HepG2 (cell line): ENCODE results near the gene DEDD2. TPM values are rescaled to one million over a fixed set of nuclear protein-coding genes. Genes with fewer than 3 reads are reported as not detected.

Experiments
- ATAC-seq: fragments of 200-7000 bp; cut with Tn5 transposase; 3 replicates; pipeline ENCODE4 v1.9.1; 2020; ENCODE audit warnings: mild to moderate bottlenecking, moderate library complexity
- BruUV-seq: library from RNA; stranded (reverse); fragments of 400-500 nt; replicated peaks from 2 replicates; lab custom pipeline; 2021; lab: Mats Ljungman, UMichigan
- CTCF ChIA-PET: fragments of 300-600 bp; formaldehyde crosslinking; extraction: SDS; loops from one replicate; lab custom pipeline; 2021; ENCODE audit warnings: low total read pairs, inconsistent platforms, low intra/inter-chr PET ratio; lab: Yijun Ruan, JAX
- POLR2A ChIA-PET: fragments of 350-600 bp; sonication (Branson Sonifier 250); formaldehyde crosslinking; loops from one replicate; lab custom pipeline; 2020; ENCODE audit warnings: antibody characterized with exemption, inconsistent platforms; lab: Yijun Ruan, JAX
- DNase-seq: peaks from one replicate; pipeline ENCODE4 v3.0.0-alpha.2; 2015; ENCODE audit warnings: low spot score
- FAIRE-seq: peaks from 3 replicates; lab custom pipeline; 2011; peaks lifted over from hg19 to GRCh38; lab: Jason Lieb, UNC
- H2AFZ ChIP-seq: one replicate; pipeline ENCODE4 v1.6.1; 2011; ENCODE audit warnings: low read length, inconsistent platforms
- H3K27ac ChIP-seq: fragments of 300-600 bp; 3 replicates; pipeline ENCODE4 v1.8.0; 2011; ENCODE audit warnings: mixed run types, mild to moderate bottlenecking, mixed read lengths, low read length, inconsistent platforms; ENCODE audit not compliant: insufficient read depth; ENCODE audit errors: extremely low read length
- H3K27me3 ChIP-seq, 2 experiments: fragments of 200-600 bp in 1 of 2; 2 replicates in 1 of 2; 3 replicates in 1 of 2; pipeline versions ENCODE4 v1.6.0 to v1.8.0; 2011; ENCODE audit warnings: low read length in 2 of 2, mild to moderate bottlenecking in 2 of 2, moderate library complexity in 2 of 2, inconsistent platforms in 1 of 2; ENCODE audit not compliant: insufficient read depth in 2 of 2, control insufficient read depth in 1 of 2
- H3K36me3 ChIP-seq, 2 experiments: fragments of 200-600 bp in 1 of 2; replicated peaks in 1 of 2; 2 replicates in 1 of 2; 3 replicates in 1 of 2; pipeline versions ENCODE4 v1.5.1 to v1.8.0; 2011; ENCODE audit warnings: low read length in 2 of 2, inconsistent platforms in 1 of 2; ENCODE audit not compliant: insufficient read depth in 2 of 2, control insufficient read depth in 1 of 2
- H3K4me1 ChIP-seq: 2 replicates; pipeline ENCODE4 v1.5.1; 2012; ENCODE audit warnings: low read length, inconsistent platforms; ENCODE audit not compliant: insufficient read depth
- H3K4me2 ChIP-seq: 2 replicates; pipeline ENCODE4 v1.6.0; 2011; ENCODE audit warnings: low read depth, low read length, inconsistent platforms
- H3K4me3 ChIP-seq, 3 experiments: fragments of 200-600 bp in 1 of 3; sonication (generic), shearing (Covaris generic) in 1 of 3; replicated peaks in 1 of 3; 2 replicates each; pipeline ENCODE4 v1.5.1; 2011 to 2016; ENCODE audit warnings: low read length in 3 of 3, inconsistent platforms in 2 of 3, low read depth in 2 of 3, mild to moderate bottlenecking in 2 of 3, control low read depth in 1 of 3, mixed read lengths in 1 of 3; ENCODE audit not compliant: insufficient read depth in 1 of 3
- H3K79me2 ChIP-seq: one replicate; pipeline ENCODE4 v1.6.1; 2011; ENCODE audit warnings: low read length, inconsistent platforms; ENCODE audit not compliant: insufficient read depth
- H3K9ac ChIP-seq: 2 replicates; pipeline ENCODE4 v1.6.0; 2011; ENCODE audit warnings: mild to moderate bottlenecking, low read depth, low read length, inconsistent platforms; ENCODE audit not compliant: insufficient read depth
- H3K9me3 ChIP-seq: 2 replicates; pipeline ENCODE4 v1.5.1; 2012; ENCODE audit warnings: mild to moderate bottlenecking, low read length
- H4K20me1 ChIP-seq: 2 replicates; pipeline ENCODE4 v1.6.0; 2011; ENCODE audit warnings: inconsistent platforms, mild to moderate bottlenecking, low read length, moderate library complexity; ENCODE audit not compliant: insufficient read depth
- EED ChIP-seq: sonication (generic); formaldehyde crosslinking; IDR thresholded peaks from 2 replicates; pipeline ENCODE4 v1.5.0; 2020; ENCODE audit warnings: mild to moderate bottlenecking, missing genetic modification reagents
- PAWR ChIP-seq: sonication (generic); formaldehyde crosslinking; IDR thresholded peaks from 2 replicates; pipeline ENCODE4 v1.4.0; 2020; ENCODE audit warnings: missing genetic modification reagents, mild to moderate bottlenecking, borderline replicate concordance
- SP5 ChIP-seq: IDR thresholded peaks from 2 replicates; pipeline ENCODE4 v1.6.1; 2016; ENCODE audit warnings: low read depth, borderline replicate concordance
- TBP ChIP-seq: sonication (generic); formaldehyde crosslinking; IDR thresholded peaks from 2 replicates; pipeline ENCODE4 v1.5.0; 2020; ENCODE audit warnings: missing genetic modification reagents
- ZNF253 ChIP-seq: sonication (generic); formaldehyde crosslinking; IDR thresholded peaks from 2 replicates; pipeline ENCODE4 v1.8.0; 2022; ENCODE audit warnings: mild to moderate bottlenecking, missing genetic modification reagents, borderline replicate concordance
- ZNF432 ChIP-seq: sonication (generic); formaldehyde crosslinking; IDR thresholded peaks from 2 replicates; pipeline ENCODE4 v1.5.0; 2020; ENCODE audit warnings: missing genetic modification reagents, mild to moderate bottlenecking, borderline replicate concordance
- WGBS: methylation state at CpG from one replicate; pipeline ENCODE4 v1.1.6; 2017; ENCODE audit warnings: low lambda C conversion rate; 5-methylcytosine and 5-hydroxymethylcytosine counted together
- in situ Hi-C: cut with HindIII; loops from 2 replicates; pipeline ENCODE4 v1.10.0; 2017; ENCODE audit warnings: low pct_unique_long_range_greater_than_20kb; ENCODE audit not compliant: extremely low pct_ligation_motif_present
- intact Hi-C: fragments of 100-400 bp; cut with micrococcal nuclease; formaldehyde crosslinking; loops from one replicate; pipeline ENCODE4 v1.10.0; 2022; ENCODE audit not compliant: unreplicated experiment
- polyA plus RNA-seq, 8 experiments: library from polyadenylated mRNA; depleted of rRNA in 3 of 8; stranded (reverse) in 7 of 8; unstranded in 1 of 8; fragments of >200 nt; fragmentation: Illumina TruSeq in 4 of 8; extraction: Trizol in 4 of 8; gene quantifications; 2 replicates each; pipeline versions ENCODE4 v1.2.1 to v1.2.3, GENCODE V29; 2011 to 2016; ENCODE audit warnings: low read depth in 4 of 8, missing spikeins in 1 of 8, mixed read lengths in 1 of 8; ENCODE audit not compliant: insufficient read depth in 1 of 8
- total RNA-seq, 5 experiments: library from RNA; depleted of rRNA; stranded (reverse); fragments of >200 nt; fragmentation: Illumina TruSeq; extraction: Trizol; gene quantifications; 2 replicates each; pipeline ENCODE4 v1.2.3, GENCODE V29; 2016; ENCODE audit warnings: low read depth in 1 of 5

DEDD2 gene
- total and polyA plus RNA-seq, 2 of the 13 experiments (the other 11 are each of a cell fraction or from before 2014, with no cell fraction given) = 19.2 to 24.7 TPM

GRCh38 chr19:42207767-42208271, 9.7 kb downstream of the DEDD2 start (continued):
- TF ChIP-seq SP5 (CRISPR knock-in tag) (no peak), EED (CRISPR knock-in tag) (no peak)

- CTCF ChIA-PET = no interaction called here
- Histone ChIP-seq H3K4me2 (no peak overlapping the region), H3K4me3 (no peak overlapping the region), H3K9me3 (no peaks in the 10 kb centered on the region), H4K20me1 (peaks cover 12% of the 10 kb centered on the region), H3K4me1 (no peaks in the 10 kb centered on the region), H2AFZ (no peak overlapping the region), H3K27me3 (no peaks in the 10 kb centered on the region), H3K27ac (no peak overlapping the region)
- intact Hi-C loops = no loop called here
- BruUV-seq = no TSS peak
- no peak for DNase-seq
- POLR2A ChIA-PET = interaction anchor here (0.6 kb wide), 1 partner anchor 109 kb away, joined by 3 read pairs; no protein-coding TSS in a partner anchor
- no peak for FAIRE-seq
- no peak for ATAC-seq
- no peak for TF ChIP-seq PAWR (CRISPR knock-in tag)
- TF ChIP-seq ZNF432 (CRISPR knock-in tag) = no peak
- no peak for TF ChIP-seq TBP (CRISPR knock-in tag)
- TF ChIP-seq ZNF253 (CRISPR knock-in tag) = no peak
- TF ChIP-seq, all 625 proteins: peak for 0
- H3K9ac ChIP-seq = no peak overlapping the region
- peaks cover 16% of the 10 kb centered on the region for H3K79me2 ChIP-seq
- WGBS = 99% methylated on average over 12 of the region's 14 CpGs
- peaks cover 37 to 71% of the 10 kb centered on the region in 2 experiments for H3K36me3 ChIP-seq
- in situ Hi-C loops = no loop called here
Measured at GRCh38 chr19:42206871-42207755, 10.4 kb downstream of the DEDD2 start.
